HG02642 (cell line): ENCODE results near the gene TLK2.
"Not testable (repeated sequence)": the region's sequence is repeated elsewhere in the genome, so short reads cannot be mapped to it uniquely, and the experiment has no call there.

Experiments used
- ATAC-seq: cut with Tn5 transposase; IDR thresholded peaks from one replicate; pipeline ENCODE4 v1.9.1; 2021; ENCODE audit warnings: mild to moderate bottlenecking; ENCODE audit not compliant: unreplicated experiment, poor library complexity

The TLK2 gene

DNA sequence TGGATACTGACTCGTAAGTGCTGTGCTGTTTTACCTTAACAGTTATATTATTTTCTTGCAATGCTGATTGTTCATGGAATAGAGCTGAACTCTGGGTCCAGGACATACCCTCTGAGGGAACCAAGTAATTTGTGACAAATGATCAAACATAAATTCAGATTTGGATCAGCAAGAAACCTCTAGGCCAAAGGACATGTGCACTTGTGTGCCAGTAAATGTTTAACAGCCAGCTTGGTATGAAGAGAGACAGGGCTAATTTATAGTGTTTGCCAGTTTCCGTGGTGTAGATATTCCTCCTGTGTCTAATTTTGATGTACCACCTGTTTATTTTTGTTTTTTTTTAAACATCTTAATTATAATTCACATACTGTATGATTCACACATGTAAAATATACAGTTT, 118.0 kb downstream of the TLK2 start:
- ATAC-seq: no peak

GRCh38 chr17:62597150-62597549, 118.5 kb downstream of the TLK2 start:
- no peak for ATAC-seq

- ATAC-seq: no peak
These were observed 119.3 kb downstream of the TLK2 start for GRCh38 chr17:62597920-62598319.

- no peak for ATAC-seq
These were observed 121.5 kb downstream of the TLK2 start for GRCh38 chr17:62599964-62600657.

DNA sequence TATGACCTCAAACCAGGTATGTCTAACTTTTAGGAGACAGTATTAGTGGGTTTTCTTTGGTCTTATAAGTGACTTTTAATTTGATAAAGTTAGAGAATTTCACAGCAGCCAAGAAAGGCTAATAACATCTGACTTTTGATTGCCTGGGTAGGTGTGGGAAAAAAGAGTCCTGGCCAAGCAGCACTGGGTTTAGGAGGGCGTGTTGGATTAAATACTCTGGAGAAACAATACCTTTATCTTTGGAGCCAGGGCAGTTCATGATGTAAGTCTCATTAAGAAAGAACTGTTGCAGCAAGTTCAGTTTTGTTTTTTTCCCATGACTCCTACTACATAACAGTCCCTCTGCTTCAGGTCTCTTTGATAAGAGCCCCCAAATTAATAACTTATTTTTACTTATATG, 122.2 kb downstream of the TLK2 start:
- ATAC-seq: no peak

DNA sequence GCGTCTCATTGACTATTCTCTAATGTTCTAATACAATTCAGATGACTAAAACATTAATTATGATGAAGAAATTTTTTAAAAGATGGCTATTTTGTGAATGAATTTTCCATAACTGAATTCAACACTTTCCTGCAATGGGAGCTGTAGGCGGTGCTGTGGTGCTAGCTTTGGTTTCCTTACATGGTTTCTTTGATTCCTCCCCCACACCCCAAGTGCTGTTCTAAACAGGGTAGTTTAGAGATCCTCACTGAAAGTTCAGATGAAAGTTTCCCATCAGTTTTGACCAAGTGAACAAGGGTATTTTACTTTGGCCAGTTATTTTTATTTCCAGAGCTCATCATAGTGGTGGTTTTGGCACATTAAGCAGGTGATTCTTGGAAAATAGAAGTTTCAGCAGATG, 122.8 kb downstream of the TLK2 start:
- ATAC-seq: no peak

- not testable (repeated sequence) for ATAC-seq
These were observed 125.2 kb downstream of the TLK2 start for GRCh38 chr17:62603783-62604182.

DNA sequence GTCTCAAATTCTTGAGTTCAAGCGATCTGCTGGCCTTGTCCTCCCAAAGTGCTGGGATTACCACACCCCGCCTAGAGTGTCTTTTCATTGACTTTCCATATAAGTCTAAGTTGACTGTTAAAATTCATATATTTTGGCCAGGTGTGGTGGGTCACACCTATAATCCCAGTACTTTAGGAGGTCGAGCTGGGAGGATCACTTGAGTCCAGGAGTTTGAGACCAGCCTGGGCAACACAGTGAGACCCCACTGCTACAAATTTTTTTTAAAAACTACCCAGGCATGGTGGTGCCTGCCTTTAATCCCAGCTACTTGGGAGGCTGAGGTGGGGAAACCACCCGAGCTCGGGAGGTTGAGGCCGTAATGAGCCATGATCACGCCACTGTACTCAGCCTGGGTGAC, 127.0 kb downstream of the TLK2 start:
- ATAC-seq: no peak

GRCh38 chr17:62611292-62611691, 132.7 kb downstream of the TLK2 start:
- ATAC-seq: peak; percentile 76

DNA sequence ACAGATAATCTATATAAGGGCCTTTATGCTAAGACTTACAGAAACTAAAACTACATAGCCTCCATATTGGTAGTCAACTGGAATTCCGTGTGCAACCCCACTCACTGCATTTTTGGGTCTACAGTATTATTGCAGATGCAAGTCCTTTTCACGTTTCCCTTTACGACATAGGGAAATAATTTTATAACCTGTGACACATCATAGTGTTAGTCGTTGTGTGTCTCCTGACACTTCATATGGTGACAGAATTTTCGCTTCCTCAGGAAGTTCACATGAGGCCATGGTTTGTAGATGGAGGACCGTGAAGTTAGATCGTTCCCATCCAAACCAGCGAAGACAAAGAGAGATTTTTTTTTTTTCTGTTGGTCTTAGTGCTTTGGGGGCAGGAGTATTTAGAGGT, 133.1 kb downstream of the TLK2 start:
- ATAC-seq: no peak

DNA sequence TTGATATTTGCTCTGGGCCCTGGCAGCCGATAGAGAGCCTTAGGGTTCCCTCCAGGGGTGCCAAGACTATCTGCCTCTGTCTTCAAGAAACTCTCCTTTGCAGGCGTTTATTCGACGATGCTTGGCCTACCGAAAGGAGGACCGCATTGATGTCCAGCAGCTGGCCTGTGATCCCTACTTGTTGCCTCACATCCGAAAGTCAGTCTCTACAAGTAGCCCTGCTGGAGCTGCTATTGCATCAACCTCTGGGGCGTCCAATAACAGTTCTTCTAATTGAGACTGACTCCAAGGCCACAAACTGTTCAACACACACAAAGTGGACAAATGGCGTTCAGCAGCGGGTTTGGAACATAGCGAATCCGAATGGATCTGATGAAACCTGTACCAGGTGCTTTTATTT, 133.7 kb downstream of the TLK2 start:
- ATAC-seq: not testable (repeated sequence)

DNA sequence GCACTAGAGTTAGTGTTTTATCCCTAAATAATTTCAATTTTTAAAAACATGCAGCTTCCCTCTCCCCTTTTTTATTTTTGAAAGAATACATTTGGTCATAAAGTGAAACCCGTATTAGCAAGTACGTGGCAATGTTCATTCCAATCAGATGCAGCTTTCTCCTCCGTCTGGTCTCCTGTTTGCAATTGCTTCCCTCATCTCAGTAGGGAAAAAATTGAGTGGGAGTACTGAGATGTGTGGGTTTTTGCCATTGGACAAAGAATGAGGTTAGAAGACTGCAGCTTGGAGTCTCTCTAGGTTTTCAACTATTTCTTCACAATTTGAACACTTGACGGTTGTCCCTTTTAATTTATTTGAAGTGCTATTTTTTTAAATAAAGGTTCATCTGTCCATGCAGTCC, 134.5 kb downstream of the TLK2 start:
- not testable (repeated sequence) for ATAC-seq

DNA sequence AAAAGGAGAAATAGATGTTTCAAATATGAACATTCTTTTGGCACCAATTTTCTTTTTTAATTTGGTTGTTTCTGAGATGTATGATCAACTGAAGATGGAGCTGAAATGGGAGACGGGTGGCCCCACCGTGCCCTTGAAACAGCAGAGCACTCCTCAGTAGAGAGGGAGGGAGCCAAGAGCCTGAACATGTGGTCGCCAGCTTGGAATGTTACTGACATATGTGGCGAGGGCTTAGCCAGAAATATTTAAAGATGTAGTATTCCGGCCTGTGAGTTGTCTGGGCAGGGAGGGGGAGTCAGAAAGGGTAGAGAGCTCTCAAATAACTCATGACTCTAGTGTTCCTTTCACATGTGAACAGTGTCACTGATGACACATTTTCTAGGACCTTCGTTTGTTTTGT, 135.5 kb downstream of the TLK2 start:
- no peak for ATAC-seq

DNA sequence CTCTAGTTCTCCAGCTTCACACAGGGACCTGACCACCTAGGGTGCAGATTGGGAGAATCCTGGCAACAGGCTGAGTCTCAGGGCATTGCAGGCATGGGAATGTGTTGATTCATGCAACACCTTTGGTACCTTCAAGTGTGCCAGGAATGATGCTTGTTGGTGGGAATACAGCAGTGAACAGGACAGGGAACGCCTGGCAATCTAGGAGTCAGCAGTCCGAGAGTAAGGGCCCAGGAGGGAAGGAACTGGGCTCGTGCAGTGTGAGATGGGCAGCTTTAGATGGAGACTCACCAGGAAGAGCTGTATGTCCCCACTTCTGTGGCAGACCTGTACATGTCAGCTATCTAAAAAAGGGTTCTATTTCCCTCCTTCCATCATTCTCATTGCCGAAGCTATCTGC, 136.9 kb downstream of the TLK2 start:
- ATAC-seq: no peak

DNA sequence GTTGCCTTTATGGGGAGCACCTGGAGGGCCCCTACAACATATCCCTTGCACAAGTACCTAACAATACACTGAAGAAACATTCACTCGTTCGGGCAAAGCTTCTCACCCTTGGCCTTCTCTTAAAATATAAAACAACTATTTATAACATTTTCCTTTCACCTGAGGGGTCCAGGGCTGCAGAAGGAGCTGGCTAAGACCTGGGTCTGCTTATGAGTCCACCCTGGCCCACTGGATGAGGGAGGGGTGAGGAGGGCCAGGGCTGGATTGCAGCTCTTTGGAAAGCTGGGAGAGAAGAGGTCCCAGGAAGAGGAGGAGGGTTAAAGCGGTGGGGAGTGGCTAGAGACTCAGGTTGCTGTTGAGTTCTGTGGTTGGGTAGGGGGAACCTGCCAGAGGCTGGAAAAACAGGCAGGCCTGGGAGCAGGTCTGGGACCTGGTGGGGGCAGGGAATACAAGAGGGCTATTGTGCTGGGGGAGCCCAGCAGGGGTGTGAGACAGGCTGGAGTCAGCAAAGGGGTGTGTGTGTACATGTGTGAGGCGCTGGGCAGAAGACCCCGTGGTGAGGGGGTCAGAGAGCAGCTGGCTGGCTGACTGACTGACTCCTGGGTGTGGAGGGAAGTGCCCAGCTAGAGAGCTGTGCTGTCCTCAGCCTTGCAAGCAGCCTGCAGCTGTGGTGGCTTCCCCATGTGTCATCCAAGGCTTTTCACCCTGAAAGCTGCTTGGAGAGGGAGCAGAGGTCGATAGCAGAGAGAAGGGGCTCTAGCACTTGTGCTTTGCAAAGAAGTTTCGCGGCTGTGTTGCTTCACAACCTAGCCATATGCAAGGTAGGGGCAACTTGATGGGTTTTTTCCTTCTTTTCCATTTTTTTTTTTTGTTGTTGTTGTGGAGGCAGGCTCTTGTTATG, 138.6 kb downstream of the TLK2 start:
- no peak for ATAC-seq

GRCh38 chr17:62617894-62618472, 139.4 kb downstream of the TLK2 start:
- no peak for ATAC-seq

- ATAC-seq: no peak
These were observed 140.2 kb downstream of the TLK2 start for GRCh38 chr17:62618647-62619416.

DNA sequence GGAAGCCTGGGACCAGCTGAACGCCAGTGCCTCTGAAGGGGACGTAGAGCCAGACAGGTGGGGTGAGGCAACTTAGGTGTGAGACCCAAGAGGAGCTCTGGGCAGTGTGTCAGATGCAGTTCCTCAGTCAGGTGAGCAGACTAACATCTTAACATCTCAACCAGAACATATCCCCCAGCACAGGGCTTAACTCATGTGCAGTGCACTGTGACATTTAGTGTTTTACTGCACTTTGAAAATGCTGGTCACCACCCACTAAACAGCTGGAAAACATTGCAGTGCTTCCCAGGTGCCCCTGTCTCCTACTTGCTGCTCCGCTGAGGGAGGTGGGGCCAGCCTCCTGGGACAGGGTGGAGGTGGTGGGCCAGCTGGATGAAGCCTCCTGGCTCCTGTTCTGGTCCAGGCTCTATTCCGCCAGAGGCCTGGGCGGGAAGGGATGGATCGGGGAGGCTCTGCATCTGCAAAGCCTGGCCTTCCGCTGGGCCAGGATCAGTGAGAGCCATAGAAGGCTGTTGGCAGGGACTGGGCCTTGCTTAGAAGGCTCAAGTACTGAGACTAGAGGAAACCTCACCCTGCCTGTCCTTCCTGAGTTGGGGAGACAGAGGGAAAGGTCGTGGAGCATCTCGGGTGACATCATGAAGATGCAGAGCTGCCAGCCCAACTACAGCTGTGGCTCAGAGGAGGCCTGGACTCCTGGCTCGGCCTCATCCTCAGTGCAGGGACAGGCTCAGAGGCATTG, 141.0 kb downstream of the TLK2 start:
- no peak for ATAC-seq

- ATAC-seq: no peak
These were observed 142.6 kb downstream of the TLK2 start for GRCh38 chr17:62621223-62621622.
